Gastrocnemius medialis (tissue), 4 donors: ENCODE results near the gene ESM1.

ENCODE experiments used
- CTCF ChIP-seq, 5 experiments: fragments of 450-650 bp in 3 of 5; fragments of 200-600 bp in 2 of 5; sonication (generic) in 2 of 5; IDR thresholded peaks in 4 of 5; conservative IDR thresholded peaks in 1 of 5; 1 replicate in 4 of 5; 2 replicates in 1 of 5; pipeline ENCODE4 v1.5.1; 2016 to 2019; ENCODE audit warnings: antibody characterized with exemption in 5 of 5, mild to moderate bottlenecking in 3 of 5, moderate library complexity in 3 of 5
- POLR2A ChIP-seq, 2 donors: fragments of 450-650 bp; IDR thresholded peaks; one replicate each; pipeline ENCODE4 v1.6.1; 2017; ENCODE audit warnings: antibody characterized with exemption in 2 of 2, mild to moderate bottlenecking in 2 of 2, moderate library complexity in 2 of 2

- TF ChIP-seq POLR2A (IDR thresholded peaks at IDR 0.05) (no peak), CTCF (IDR thresholded peaks at IDR 0.05 in 4 of 5, conservative IDR thresholded peaks at IDR 0.05 in 1 of 5) (no peak)
Observed at GRCh38 chr5:54930736-54931135, 54.7 kb downstream of the ESM1 start.
